GM23248 (cell line): ENCODE data around the gene GLP1R. TPM values are rescaled to one million over a fixed set of nuclear protein-coding genes. Genes with fewer than 3 reads are reported as not detected.

Experiments
- DNase-seq: peaks from one replicate; pipeline ENCODE4 v3.0.0-alpha.2; 2015
- H2AFZ ChIP-seq: fragments of 200-600 bp; sonication (generic); 2 replicates; pipeline ENCODE4 v1.6.1; 2016; ENCODE audit warnings: antibody characterized with exemption
- H3F3A ChIP-seq: fragments of 200-600 bp; sonication (generic); 2 replicates; pipeline ENCODE4 v1.6.1; 2016; ENCODE audit warnings: mild to moderate bottlenecking, antibody characterized with exemption, mixed run types; ENCODE audit not compliant: insufficient read depth
- H3K27ac ChIP-seq: fragments of 200-600 bp; sonication (generic); 2 replicates; pipeline ENCODE4 v1.5.1; 2016; ENCODE audit warnings: mild to moderate bottlenecking
- H3K27me3 ChIP-seq: fragments of 200-600 bp; sonication (generic); replicated peaks from 2 replicates; pipeline ENCODE4 v1.6.1; 2016; ENCODE audit warnings: mild to moderate bottlenecking; ENCODE audit not compliant: insufficient read depth
- H3K36me3 ChIP-seq: fragments of 200-600 bp; sonication (generic); 2 replicates; pipeline ENCODE4 v1.6.1; 2016; ENCODE audit warnings: low read depth, mild to moderate bottlenecking
- H3K4me1 ChIP-seq: fragments of 200-600 bp; sonication (generic); 2 replicates; pipeline ENCODE4 v1.6.1; 2016; ENCODE audit warnings: mild to moderate bottlenecking; ENCODE audit not compliant: insufficient read depth
- H3K4me2 ChIP-seq: fragments of 200-600 bp; sonication (generic); one replicate; pipeline ENCODE4 v1.6.1; 2016; ENCODE audit warnings: mild to moderate bottlenecking; ENCODE audit not compliant: unreplicated experiment
- H3K4me3 ChIP-seq: fragments of 200-600 bp; sonication (generic); 2 replicates; pipeline ENCODE4 v1.5.1; 2016; ENCODE audit warnings: mild to moderate bottlenecking
- H3K79me2 ChIP-seq: fragments of 200-600 bp; sonication (generic); 2 replicates; pipeline ENCODE4 v1.6.1; 2016; ENCODE audit warnings: mild to moderate bottlenecking; ENCODE audit not compliant: insufficient read depth
- H3K9ac ChIP-seq: fragments of 200-600 bp; sonication (generic); 2 replicates; pipeline ENCODE4 v1.6.1; 2016; ENCODE audit warnings: mild to moderate bottlenecking
- H3K9me2 ChIP-seq: fragments of 200-600 bp; sonication (generic); 2 replicates; pipeline ENCODE4 v1.6.1; 2016; ENCODE audit warnings: mixed run types, mild to moderate bottlenecking, moderate library complexity; ENCODE audit not compliant: insufficient read depth
- H3K9me3 ChIP-seq: fragments of 200-600 bp; sonication (generic); one replicate; pipeline ENCODE4 v1.6.1; 2017; ENCODE audit warnings: low read depth
- H4K20me1 ChIP-seq: fragments of 200-600 bp; sonication (generic); 2 replicates; pipeline ENCODE4 v1.6.0; 2016; ENCODE audit not compliant: insufficient read depth
- EZH2 ChIP-seq: fragments of 200-600 bp; sonication (generic); IDR thresholded peaks from 2 replicates; pipeline ENCODE4 v1.6.1; 2018; ENCODE audit warnings: antibody characterized with exemption, mild to moderate bottlenecking; ENCODE audit not compliant: insufficient read depth, poor library complexity, severe bottlenecking
- EZH2phosphoT487 ChIP-seq: fragments of 200-600 bp; sonication (generic); IDR thresholded peaks from 2 replicates; pipeline ENCODE4 v1.6.1; 2018; ENCODE audit warnings: antibody characterized with exemption, moderate library complexity, mild to moderate bottlenecking, low read depth; ENCODE audit not compliant: insufficient read depth
- WGBS, 2 experiments: methylation state at CpG; one replicate each; pipeline ENCODE4 v1.1.6; 2015 to 2017; ENCODE audit warnings: low lambda C conversion rate in 2 of 2, low coverage in 1 of 2; ENCODE audit errors: missing lambda C conversion rate in 2 of 2; 5-methylcytosine and 5-hydroxymethylcytosine counted together
- in situ Hi-C: fragments of 300-500 bp; cut with MboI; formaldehyde crosslinking; loops from 2 replicates; pipeline ENCODE4 v1.15.0; 2020
- polyA plus RNA-seq: library from polyadenylated mRNA; unstranded; fragments of >200 nt; fragmentation: Nextera tagmentation; extraction: Ambion mirVana; gene quantifications from 2 replicates; pipeline ENCODE4 v1.2.1, GENCODE V29; 2016
- total RNA-seq: library from RNA; depleted of rRNA; stranded (reverse); fragments of >200 nt; shearing (Covaris generic); gene quantifications from 2 replicates; pipeline ENCODE4 v1.2.3, GENCODE V29; 2014

GLP1R gene
- total and polyA plus RNA-seq, 2 experiments from 2014 or later, result not detected

DNA sequence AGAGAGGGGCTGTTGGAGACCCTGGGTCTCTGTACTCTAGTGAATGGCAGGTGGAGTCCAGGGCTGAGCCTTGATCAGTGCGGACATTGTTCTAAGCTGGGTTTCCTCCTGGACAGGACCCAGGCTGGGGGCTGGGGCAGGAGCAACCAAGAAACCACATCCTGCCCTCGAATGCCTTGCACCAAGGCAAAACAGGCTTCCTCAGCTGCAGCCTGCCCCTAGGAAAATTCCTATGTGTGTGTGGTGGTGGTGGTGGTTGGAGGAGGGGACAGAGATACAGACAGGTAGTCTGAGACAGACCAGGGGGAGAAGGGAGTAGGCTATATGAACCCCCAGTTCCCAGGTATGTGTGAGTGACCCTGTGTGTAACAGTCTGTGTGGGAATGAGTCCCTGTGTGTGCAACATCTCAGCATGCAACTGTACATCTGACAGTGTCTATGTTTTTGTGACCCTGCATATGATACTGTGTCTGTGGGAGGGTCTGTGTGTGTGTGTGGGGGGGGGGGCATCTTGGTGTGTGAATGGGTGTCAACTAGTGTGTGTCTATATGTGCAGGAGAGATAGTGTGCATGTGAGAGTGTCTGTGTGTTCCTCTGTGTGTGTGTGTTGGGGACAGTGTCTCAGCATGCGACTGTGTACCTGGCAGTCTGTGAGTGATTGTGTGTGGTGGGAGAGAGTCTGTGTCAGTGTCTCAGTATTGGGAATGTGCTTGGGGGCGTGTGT is 3.0 kb downstream of the GLP1R start:
- peaks cover 37% of the 10 kb centered on the region for H3K27me3 ChIP-seq
- no peaks in the 10 kb centered on the region for H3K9me3 ChIP-seq
- H3F3A ChIP-seq, result no peaks in the 10 kb centered on the region
- no peak overlapping the region for H2AFZ ChIP-seq
- no peak for TF ChIP-seq EZH2phosphoT487
- TF ChIP-seq EZH2, result no peak
- H3K36me3 ChIP-seq, result no peaks in the 10 kb centered on the region
- H3K9me2 ChIP-seq, result no peaks in the 10 kb centered on the region
- H3K4me2 ChIP-seq, result no peak overlapping the region
- no peak overlapping the region for H3K9ac ChIP-seq
- H4K20me1 ChIP-seq, result no peaks in the 10 kb centered on the region
- DNase-seq, result no peak
- H3K79me2 ChIP-seq, result no peaks in the 10 kb centered on the region
- in situ Hi-C loops, result no loop called here
- H3K4me3 ChIP-seq, result no peak overlapping the region
- no peak overlapping the region for H3K27ac ChIP-seq
- WGBS, 2 experiments, result 25 to 38% methylated on average over 4 of the region's 4 CpGs
- no peaks in the 10 kb centered on the region for H3K4me1 ChIP-seq

DNA sequence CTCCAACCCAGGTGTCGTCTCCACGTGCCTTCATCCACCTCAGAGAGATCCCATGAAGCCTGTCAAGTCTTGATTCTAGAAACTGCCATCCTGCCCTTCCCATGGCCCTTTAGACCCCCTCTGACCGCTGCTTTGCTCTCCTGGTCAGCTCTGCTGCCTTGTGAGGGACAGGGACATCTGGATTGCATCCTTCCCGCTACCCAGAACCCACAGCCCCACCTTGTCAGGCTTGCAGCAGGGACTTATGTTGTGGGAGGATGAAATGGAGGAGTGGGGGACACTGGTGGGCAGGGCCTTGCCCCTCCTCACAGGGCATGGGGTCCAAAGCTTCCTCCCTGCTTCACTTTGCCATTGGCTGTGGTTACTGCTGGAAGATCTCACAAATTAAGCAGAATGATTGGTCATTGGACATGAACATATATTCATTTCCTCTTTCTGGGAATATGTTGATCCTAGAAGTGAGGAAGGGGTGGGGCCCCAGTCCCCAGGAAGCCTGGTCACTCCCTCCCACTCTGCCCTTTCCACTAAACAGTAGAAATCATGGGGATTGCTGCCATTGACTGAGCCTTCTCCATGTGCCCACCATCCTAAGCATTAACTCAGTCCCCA is 4.5 kb downstream of the GLP1R start:
- Histone ChIP-seq H3K4me1 (no peaks in the 10 kb centered on the region), H3F3A (no peaks in the 10 kb centered on the region), H3K27ac (no peak overlapping the region), H3K36me3 (no peaks in the 10 kb centered on the region), H3K4me3 (no peak overlapping the region), H3K9me2 (no peaks in the 10 kb centered on the region), H4K20me1 (no peaks in the 10 kb centered on the region), H3K9me3 (no peaks in the 10 kb centered on the region), H3K27me3 (peaks cover 25% of the 10 kb centered on the region; the same call in 1 of the 2 replicates), H3K4me2 (no peak overlapping the region), H3K9ac (no peak overlapping the region), H2AFZ (no peak overlapping the region), H3K79me2 (no peaks in the 10 kb centered on the region)
- DNase-seq, result no peak
- in situ Hi-C loops, result no loop called here
- TF ChIP-seq EZH2phosphoT487 (no peak), EZH2 (no peak)
- WGBS, 2 experiments, result 31 to 33% methylated on average over 4 of the region's 4 CpGs

DNA sequence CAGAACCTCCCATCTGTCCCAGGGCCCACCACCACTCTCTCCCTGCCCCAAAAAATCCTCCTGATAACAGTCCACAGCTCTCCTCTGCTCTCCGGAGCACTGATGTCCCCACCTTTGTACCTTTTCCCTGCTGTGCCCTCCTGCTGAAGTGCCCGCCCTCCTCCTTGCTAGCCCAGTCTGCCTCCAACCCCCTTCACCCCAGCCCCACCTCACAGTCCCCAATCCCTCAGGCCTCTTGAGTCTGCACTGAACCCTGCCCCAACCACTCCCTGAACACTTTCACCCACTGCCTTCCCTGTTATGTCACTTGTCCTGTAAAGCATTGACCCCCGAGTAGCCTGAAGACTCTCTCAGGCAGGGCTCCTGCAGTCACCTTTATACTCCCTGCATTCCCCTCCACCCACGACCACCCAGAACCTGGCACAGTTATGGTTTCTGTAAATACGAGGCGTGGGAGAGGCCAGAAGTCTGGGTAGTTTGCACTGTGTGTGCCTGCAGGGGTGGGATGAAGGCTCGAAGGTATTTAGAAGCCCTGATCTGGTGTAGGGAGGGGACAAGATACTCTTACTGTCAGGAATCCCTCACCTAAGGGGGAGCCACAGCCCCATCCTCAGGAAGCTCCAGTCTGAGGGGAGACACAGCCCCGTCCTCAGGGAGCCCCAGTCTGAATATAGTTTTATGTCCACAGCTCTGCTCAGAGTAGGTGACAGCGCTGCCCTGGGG is 5.4 kb downstream of the GLP1R start:
- no peaks in the 10 kb centered on the region for H4K20me1 ChIP-seq
- H3K27ac ChIP-seq, result no peak overlapping the region
- DNase-seq, result no peak
- H3K79me2 ChIP-seq, result no peaks in the 10 kb centered on the region
- no peaks in the 10 kb centered on the region for H3K36me3 ChIP-seq
- 29 to 32% methylated on average over 9 of the region's 9 CpGs for WGBS, 2 experiments
- H3F3A ChIP-seq, result no peaks in the 10 kb centered on the region
- H3K4me2 ChIP-seq, result no peak overlapping the region
- H2AFZ ChIP-seq, result no peak overlapping the region
- H3K9ac ChIP-seq, result no peak overlapping the region
- peaks cover 17% of the 10 kb centered on the region; the same call in 1 of the 2 replicates for H3K27me3 ChIP-seq
- no peak for TF ChIP-seq EZH2
- no peak for TF ChIP-seq EZH2phosphoT487
- no peaks in the 10 kb centered on the region for H3K4me1 ChIP-seq
- H3K4me3 ChIP-seq, result no peak overlapping the region
- H3K9me3 ChIP-seq, result no peaks in the 10 kb centered on the region
- H3K9me2 ChIP-seq, result no peaks in the 10 kb centered on the region
- in situ Hi-C loops, result no loop called here

DNA sequence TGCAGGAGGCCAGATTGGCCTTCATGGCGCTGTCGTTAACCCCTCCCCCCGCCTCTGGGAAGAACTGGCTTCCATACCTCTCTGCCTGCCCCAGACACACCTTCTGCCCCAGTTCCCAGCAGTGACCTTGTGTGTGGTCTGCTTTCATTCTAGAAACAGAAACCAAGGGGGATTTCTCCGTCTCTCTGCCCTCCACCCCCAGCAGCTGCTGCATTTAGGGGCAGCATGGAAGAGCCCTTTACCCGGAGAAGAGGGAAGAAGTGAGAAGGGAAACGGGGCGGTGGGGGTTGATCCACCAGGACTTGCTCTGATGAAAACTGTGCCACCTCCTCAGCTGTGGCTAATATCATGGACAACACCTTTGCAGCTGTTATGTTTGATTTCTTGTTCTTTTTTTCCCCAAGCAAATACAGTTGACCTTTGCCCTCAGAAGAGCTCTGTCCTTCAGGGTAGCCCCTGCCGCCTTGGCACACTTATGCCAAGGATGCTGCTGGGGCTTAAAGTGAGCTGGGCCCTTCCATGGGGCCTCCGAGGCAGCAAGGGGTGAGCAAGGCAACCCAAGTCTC is 6.1 kb downstream of the GLP1R start:
- Histone ChIP-seq H3F3A (no peaks in the 10 kb centered on the region), H3K36me3 (no peaks in the 10 kb centered on the region), H3K9ac (no peak overlapping the region), H3K9me3 (no peaks in the 10 kb centered on the region), H3K4me3 (no peak overlapping the region), H2AFZ (no peak overlapping the region), H3K27ac (no peak overlapping the region), H3K4me1 (no peaks in the 10 kb centered on the region), H3K27me3 (peaks cover 13% of the 10 kb centered on the region; the same call in 1 of the 2 replicates), H3K9me2 (no peaks in the 10 kb centered on the region), H4K20me1 (no peaks in the 10 kb centered on the region), H3K79me2 (no peaks in the 10 kb centered on the region), H3K4me2 (no peak overlapping the region)
- WGBS, 2 experiments, result 46 to 55% methylated on average over 9 of the region's 9 CpGs
- no peak for DNase-seq
- in situ Hi-C loops, result no loop called here
- TF ChIP-seq EZH2 (no peak), EZH2phosphoT487 (no peak)
